Forelimb muscle (tissue), 1 donor: ENCODE measurements around the gene RAB5IF. TPM values are rescaled to one million over a fixed set of nuclear protein-coding genes. Genes with fewer than 3 reads are reported as not detected.
"Not testable (repeated sequence)": the region's sequence is repeated elsewhere in the genome, so short reads cannot be mapped to it uniquely, and the experiment has no call there.

Source experiments
- DNase-seq: peaks from one replicate; pipeline ENCODE4 v3.0.0-alpha.2; 2013; ENCODE audit warnings: low read depth
- polyA plus RNA-seq: library from polyadenylated mRNA; unstranded; fragments of 120-200 nt; gene quantifications from one replicate; pipeline ENCODE4 v1.2.1, GENCODE V29; 2013; ENCODE audit not compliant: insufficient read length

The RAB5IF gene
- polyA plus RNA-seq, 1 donor = 40.7 TPM

- no peak for DNase-seq
These were observed 20.0 kb upstream of the RAB5IF start for GRCh38 chr20:36585410-36586125.

GRCh38 chr20:36587388-36588070 lies 18.1 kb upstream of the RAB5IF start:
- no peak for DNase-seq

- DNase-seq = no peak
These were observed 14.3 kb upstream of the RAB5IF start for GRCh38 chr20:36591281-36591680.

- no peak for DNase-seq
These were observed 13.5 kb upstream of the RAB5IF start for GRCh38 chr20:36591854-36592641.

- no peak for DNase-seq
These were observed 12.1 kb upstream of the RAB5IF start for GRCh38 chr20:36593347-36593929.

- no peak for DNase-seq
These were observed 5.7 kb upstream of the RAB5IF start for GRCh38 chr20:36599912-36600345.

- no peak for DNase-seq
These were observed 4.0 kb upstream of the RAB5IF start for GRCh38 chr20:36601540-36601939.

GRCh38 chr20:36604952-36605398 lies 604 bp upstream of the RAB5IF start:
- no peak for DNase-seq

- DNase-seq = no peak
These were observed 833 bp downstream of the RAB5IF start for GRCh38 chr20:36606158-36607066.

- no peak for DNase-seq
These were observed 2.2 kb downstream of the RAB5IF start for GRCh38 chr20:36607586-36608387.

GRCh38 chr20:36608388-36608728 lies 2.8 kb downstream of the RAB5IF start:
- not testable (repeated sequence) for DNase-seq

- no peak for DNase-seq
These were observed 6.0 kb downstream of the RAB5IF start for GRCh38 chr20:36611625-36612024.

GRCh38 chr20:36613974-36614373 lies 8.4 kb downstream of the RAB5IF start:
- DNase-seq = no peak

GRCh38 chr20:36614781-36615557 lies 9.4 kb downstream of the RAB5IF start:
- DNase-seq = no peak

GRCh38 chr20:36620917-36621316 lies 15.3 kb downstream of the RAB5IF start:
- no peak for DNase-seq

GRCh38 chr20:36623444-36623843 lies 17.9 kb downstream of the RAB5IF start:
- DNase-seq = no peak

- no peak for DNase-seq
These were observed 18.7 kb downstream of the RAB5IF start for GRCh38 chr20:36624068-36624943.

- DNase-seq = no peak
These were observed 19.4 kb downstream of the RAB5IF start for GRCh38 chr20:36624944-36625324.
